HK-2 (cell line): Measurements from ENCODE around the gene PDXP.

Experiments
- DNase-seq: peaks from one replicate; pipeline ENCODE4 v3.0.0-alpha.2; 2018; ENCODE audit not compliant: unreplicated experiment

Gene PDXP

DNA sequence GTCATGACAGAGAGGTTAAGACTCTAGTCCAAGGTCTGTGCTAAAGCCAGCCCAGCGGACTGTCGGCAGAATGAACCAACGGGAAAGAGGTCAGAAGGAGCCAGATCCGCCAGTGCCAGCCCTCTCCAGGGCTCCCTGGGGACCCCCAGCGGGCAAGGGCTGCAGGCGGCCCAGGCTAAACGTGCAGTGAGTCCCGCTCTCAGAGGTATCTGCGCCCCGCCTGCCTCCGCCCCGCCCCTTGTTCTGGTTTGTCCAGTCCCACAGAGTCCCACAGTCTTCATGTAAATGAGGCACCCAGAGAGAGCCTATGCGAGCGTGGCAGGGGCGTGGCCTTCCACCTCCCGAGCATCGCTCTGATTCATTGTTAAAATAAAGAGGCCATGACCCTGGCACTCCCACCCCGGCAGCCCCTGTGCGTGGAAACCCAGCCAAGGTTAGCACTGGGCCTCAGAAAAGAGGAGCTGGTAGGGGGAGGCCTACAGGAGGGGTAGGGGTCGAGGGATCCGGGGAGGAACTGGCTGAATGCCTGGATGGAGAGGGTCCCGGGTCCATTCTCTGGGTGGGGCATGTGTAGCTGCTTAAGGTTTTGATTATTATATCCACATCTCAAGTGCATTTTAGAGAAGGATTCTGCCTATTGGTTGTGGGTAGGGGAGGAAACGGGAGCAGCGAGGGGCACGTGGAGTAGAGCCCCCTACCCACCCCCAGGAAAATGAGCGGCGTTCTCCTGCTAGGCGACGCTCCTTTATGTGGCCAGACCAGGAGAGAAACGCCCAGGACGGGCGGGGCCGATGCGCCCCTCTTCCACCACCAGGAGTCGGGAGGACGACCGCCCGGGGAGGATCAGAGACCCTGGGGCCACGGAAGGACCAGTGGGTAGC lies 38.4 kb downstream of the PDXP start, which contains the start of gene TRIOBP:
TSS of gene TRIOBP (plus strand) at position 392 of the 881 bp plus-strand sequence. CDS start 4,318 bp downstream, outside the sequence.
- peak; percentile 96 for DNase-seq

DNA sequence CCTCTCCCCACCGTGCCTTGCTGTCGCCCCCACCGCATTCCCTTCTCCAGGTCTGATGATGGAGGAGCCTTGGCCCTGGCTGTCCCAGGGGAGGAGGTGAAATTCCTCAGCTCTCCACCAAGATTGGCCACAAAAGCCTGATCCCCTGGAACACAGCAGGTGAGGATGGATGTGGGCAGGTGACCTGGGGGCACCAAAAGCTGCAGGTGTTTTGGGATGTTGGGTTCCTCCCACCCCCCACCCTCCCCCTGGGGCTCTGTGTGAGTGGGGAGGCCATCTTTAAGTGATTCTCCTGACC lies 39.0 kb downstream of the PDXP start:
- no peak for DNase-seq

DNA sequence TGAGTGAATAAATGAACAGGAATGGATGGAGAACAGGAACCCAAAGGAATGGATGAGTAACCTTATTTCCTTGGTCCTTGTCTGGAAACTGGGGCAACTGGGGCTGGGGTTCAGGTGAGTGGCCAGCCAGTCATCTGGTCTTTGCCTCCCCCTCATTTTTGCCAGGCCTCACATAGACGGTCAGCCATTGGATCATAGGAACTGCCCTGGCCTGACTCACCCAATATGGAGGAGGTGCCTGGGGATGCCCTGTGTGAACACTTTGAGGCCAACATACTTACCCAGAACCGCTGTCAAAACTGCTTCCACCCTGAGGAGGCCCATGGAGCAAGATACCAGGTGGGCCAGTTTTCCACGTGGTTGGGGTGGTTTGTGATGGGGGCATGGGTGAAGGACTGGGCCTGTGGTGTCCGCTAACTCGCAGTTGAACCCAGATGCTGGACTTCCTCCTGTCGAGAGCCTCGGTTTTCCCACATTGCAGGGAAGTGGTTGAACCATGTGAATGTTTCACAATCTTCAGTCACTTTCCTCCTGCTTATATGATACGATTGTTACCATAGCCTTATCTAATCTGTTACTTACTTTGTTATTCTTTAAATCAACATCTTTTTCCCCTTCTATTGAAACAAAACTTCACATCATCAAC lies 42.7 kb downstream of the PDXP start:
- DNase-seq: no peak

DNA sequence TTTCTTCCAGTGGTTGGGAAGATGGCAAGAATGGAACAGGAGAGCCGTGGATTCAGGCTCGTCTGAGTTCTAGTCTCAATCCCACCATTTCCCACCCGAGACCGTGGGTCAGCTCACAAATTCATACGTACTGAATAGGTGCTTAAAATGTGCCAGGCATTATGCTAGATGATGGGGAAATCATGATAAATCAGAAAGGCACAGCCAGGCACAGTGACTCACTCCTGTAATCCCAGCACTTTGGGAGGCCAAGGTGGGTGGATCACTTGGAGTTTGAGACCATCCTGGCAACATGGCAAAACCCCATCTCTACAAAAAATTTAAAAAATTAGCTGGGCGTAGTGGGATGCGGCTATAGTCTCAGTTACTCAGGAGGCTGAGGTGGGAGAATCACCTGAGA lies 45.4 kb downstream of the PDXP start:
- no peak for DNase-seq

DNA sequence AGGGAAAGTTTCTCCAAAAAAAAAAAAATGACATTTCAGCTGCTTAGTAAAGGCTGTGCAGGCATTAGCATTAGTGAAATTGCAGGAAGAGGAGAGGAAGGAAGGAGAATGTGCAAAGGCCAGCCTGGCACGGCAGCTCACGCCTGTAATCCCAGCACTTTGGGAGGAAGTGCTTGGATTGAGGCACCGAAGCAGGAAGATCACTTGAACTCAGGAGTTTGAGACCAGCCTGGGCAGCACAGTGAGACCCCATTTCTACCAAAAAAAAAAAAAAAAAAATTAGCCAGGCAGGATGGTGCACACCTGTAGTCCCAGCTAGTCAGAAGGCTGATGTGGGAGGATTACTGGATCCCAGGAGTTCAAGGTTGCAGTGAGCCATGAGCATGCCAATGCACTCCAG lies 46.1 kb downstream of the PDXP start:
- DNase-seq: no peak

DNA sequence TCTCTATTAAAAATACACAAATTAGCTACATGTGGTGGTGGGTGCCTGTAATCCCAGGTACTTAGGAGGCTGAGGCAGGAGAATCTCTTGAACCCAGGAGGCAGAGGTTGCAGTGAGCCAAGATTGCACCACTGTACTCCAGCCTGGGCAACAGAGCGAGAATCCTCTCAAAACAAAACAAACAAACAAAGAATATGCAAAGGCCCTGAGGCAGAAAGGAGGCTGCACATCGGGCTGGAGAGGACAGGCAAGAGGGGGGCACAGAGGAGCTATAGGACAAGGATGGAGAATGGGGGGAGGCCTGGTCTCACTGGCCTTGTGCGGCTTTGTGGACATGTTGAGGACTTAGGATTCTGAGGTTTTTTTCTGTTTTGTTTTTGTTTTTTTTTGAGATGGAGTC lies 46.7 kb downstream of the PDXP start:
- no peak for DNase-seq

DNA sequence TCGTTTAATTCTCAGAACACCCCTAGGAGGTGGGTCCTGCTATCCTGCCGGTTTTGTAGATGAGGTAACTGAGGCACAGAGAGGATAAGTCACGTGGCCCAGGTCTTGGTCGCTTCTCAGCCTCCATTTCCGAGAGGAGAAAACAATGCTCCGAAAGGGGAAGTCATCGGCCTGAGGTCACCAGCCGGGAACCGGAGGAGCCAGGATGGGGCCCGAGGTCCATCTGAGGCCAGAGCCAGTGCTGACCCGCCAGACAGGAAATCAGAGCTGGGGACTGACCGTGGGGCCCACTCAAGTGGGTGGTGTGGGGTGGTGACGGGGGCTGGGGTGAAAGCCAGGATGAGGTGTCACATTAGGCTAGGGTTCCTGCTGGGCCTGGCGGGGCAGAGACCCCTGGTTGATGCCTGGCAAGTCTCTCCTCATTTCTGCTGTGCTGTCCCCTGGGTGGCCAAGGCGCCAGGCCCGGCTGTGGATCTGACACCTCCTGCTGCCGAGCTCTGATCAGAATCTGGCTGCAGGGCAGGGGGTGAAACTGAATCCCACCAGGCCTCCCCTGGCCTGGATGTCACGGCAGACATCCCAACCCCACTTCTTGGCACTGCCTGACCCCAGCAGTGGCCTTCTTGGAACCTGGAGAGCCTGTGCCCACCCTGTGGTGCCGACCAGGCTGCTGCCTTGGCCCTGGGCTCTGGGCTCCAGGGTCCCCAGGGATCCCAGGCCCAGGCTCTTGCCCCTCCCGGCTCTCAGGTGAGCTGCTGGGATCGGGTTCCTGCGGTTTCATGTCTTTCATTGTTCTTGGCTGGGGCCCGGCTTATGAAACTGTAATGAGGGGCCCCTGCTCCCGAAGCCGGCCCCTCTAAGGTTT lies 50.3 kb downstream of the PDXP start:
- DNase-seq: no peak

DNA sequence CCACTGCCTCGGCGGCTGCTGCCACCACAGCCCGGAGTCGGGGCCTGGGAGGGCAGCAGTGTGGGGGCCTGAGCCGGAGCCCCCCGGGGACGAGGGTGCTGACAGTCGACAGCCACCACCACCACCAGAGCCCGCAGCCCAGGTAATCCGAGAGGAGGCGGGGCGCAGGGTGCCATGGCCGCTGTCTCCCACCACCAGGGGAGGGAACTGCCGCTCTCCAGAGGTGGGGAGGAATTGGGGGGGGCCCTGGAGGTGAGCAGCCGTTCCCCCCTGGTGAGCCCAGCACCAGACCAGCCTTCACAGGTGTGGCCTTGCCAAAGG lies 50.9 kb downstream of the PDXP start:
- DNase-seq: no peak

DNA sequence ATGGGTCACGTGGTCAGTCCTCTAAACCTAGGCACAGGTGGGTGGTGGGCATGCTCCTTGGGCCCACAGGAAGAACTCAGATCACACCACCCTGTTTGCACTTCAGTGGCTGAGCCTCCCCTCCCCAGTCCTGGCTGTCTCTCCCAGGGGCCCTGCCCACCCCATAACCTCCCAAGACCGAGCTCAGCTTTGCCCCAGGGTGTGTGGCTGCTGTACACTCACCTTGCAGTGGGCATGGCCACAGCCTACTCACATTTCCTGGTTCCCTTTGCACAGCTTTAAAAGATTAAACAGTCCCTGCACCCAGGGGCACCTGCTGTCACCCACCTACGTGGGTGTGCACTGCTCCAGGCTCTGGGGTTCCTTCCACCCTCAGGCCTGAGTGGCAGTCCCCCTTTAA lies 52.2 kb downstream of the PDXP start:
- no peak for DNase-seq

DNA sequence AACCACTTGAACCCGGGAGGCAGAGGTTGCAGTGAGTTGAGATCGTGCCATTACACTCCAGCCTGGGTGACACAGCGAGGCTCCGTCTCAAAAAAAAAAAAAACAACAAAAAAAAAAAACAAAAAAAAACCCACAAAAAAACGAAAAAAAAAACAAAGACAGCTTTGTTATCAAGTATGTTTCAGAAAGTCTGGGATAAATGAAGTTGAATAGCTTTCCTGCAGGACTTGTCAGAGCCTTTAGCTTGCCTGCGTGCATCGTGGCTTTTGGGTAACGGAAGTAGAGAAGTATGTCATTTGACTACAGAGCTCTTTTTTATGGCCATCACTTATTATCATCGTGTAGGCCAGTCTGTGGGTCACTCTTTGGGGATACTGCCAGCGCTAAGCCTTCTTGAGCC lies 53.0 kb downstream of the PDXP start:
- DNase-seq: no peak

DNA sequence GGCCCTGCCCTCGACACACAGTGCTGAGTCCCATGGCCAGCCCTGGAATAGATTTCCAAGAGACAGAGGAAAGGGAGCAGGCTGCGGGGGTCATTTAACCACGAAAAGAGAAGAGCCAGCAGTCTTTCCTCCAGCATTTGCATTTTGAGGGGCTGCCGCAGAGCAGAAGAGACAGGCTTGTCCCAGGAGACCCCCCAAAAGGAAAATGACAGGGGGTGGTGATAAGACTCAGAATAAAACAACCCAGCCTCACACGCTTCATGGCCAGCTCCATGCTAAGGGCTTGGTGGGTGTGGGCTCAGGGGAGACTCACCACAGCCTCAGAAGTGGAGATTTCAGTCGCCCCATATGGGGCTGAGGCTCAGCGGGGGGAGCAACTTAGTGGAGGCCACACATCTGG lies 55.2 kb downstream of the PDXP start:
- DNase-seq: no peak

DNA sequence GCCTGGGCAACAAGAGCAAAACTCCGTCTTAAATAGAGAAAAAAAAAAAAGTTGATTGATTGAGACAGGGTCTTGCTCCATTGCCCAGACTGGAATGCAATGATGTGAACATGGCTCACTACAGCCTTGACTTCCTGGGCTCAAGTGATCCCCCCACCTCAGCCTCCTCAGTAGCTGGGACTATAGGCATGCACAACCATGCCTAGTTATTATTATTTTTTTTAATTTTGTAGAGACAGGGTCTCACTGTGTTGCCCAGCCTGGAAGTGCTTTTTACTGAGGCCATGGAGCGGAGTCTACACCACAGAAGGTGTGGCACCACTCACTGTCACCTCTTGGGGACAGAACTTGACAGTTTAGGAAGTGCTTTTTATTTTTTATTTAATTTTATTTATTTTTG lies 56.1 kb downstream of the PDXP start:
- no peak for DNase-seq

DNA sequence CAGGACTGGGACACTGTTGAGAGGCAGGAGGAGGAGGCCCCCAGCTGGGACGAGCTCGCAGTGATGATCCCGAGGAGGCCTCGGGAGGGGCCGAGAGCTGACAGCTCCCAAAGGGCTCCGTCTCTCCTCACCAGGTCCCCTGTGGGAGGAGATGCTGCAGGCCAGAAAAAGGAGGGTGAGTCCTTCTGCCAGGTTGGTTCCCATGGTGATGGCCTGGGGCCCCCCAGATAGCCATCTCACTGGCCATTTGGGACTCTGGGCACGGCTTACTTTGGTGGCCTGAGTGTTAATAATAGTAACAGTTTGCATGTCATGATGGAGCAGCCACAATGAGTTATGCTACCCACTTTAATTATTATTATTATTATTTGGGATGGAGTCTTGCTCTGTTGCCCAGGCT lies 57.2 kb downstream of the PDXP start:
- no peak for DNase-seq
